ENCODE results near the gene S1PR5.

- no peak for TF ChIP-seq CTCF (IDR thresholded peaks at IDR 0.05)
- TF ChIP-seq POLR2A (IDR thresholded peaks at IDR 0.05; ENCODE audit: low read depth) = no peak
- TF ChIP-seq POLR2AphosphoS5 (IDR thresholded peaks at IDR 0.05) = no peak
These were observed 2.2 kb upstream of the S1PR5 start for GRCh38 chr19:10519421-10519820.

Measured in esophagus muscularis mucosa (tissue), 3 donors.